Kidney (tissue), 14 donors: ENCODE measurements around the gene AMMECR1L. TPM values are rescaled to one million over a fixed set of nuclear protein-coding genes. Genes with fewer than 3 reads are reported as not detected.
"Not testable (repeated sequence)": the region's sequence is repeated elsewhere in the genome, so short reads cannot be mapped to it uniquely, and the experiment has no call there.

Experiments used
- DNase-seq, 5 donors: peaks; one replicate each; pipeline ENCODE4 v3.0.0-alpha.2; 2013 to 2020
- FAIRE-seq: peaks from 2 replicates; lab custom pipeline; 2012; peaks lifted over from hg19 to GRCh38; lab: Jason Lieb, UNC
- H3K27ac ChIP-seq, 2 donors: one replicate each; pipeline ENCODE4 v1.7.0; 2013; ENCODE audit warnings: low read depth in 2 of 2, low read length in 2 of 2, inconsistent platforms in 1 of 2
- H3K27me3 ChIP-seq: one replicate; pipeline ENCODE4 v1.7.1; 2013; ENCODE audit warnings: low read length, inconsistent platforms; ENCODE audit not compliant: control insufficient read depth, insufficient read depth
- H3K36me3 ChIP-seq, 3 donors: one replicate each; pipeline versions ENCODE4 v1.7.0 to v1.7.1; 2013; ENCODE audit warnings: low read length in 3 of 3, control low read depth in 1 of 3, inconsistent platforms in 1 of 3; ENCODE audit not compliant: insufficient read depth in 3 of 3, control insufficient read depth in 2 of 3
- H3K4me1 ChIP-seq, 3 donors: one replicate each; pipeline versions ENCODE4 v1.7.0 to v1.7.1; 2013; ENCODE audit warnings: low read length in 3 of 3, inconsistent platforms in 1 of 3, low read depth in 1 of 3; ENCODE audit not compliant: control insufficient read depth in 2 of 3, insufficient read depth in 2 of 3
- H3K4me3 ChIP-seq, 3 donors: one replicate each; pipeline versions ENCODE4 v1.7.0 to v1.8.1; 2013; ENCODE audit warnings: low read length in 3 of 3, control low read depth in 1 of 3, inconsistent platforms in 1 of 3
- H3K9ac ChIP-seq, 3 donors: one replicate each; pipeline versions ENCODE4 v1.7.0 to v1.7.1; 2013; ENCODE audit warnings: low read length in 3 of 3, control low read depth in 1 of 3, inconsistent platforms in 1 of 3
- H3K9me3 ChIP-seq, 3 donors: one replicate each; pipeline versions ENCODE4 v1.7.0 to v1.7.1; 2013; ENCODE audit warnings: low read length in 3 of 3, control low read depth in 1 of 3, inconsistent platforms in 1 of 3; ENCODE audit not compliant: control insufficient read depth in 2 of 3, insufficient read depth in 1 of 3
- CTCF ChIP-seq: IDR thresholded peaks from 3 replicates; pipeline ENCODE4 v1.5.1; 2012; ENCODE audit warnings: mild to moderate bottlenecking, moderate library complexity, borderline replicate concordance; ENCODE audit not compliant: insufficient read depth; ENCODE audit errors: extremely low read depth
- intact Hi-C: fragments of 100-400 bp; cut with DNase I; formaldehyde crosslinking; loops from one replicate; pipeline ENCODE4 v1.11.1; 2022
- polyA plus RNA-seq: library from polyadenylated mRNA; stranded (reverse); fragments of 350-450 nt; fragmentation: Illumina TruSeq; extraction: RNeasy Lipid Tissue Mini Kit (QIAGEN cat#74804); gene quantifications from one replicate; pipeline ENCODE4 v1.2.3, GENCODE V29; 2014; ENCODE audit warnings: low read depth, low replicate concordance; ENCODE audit not compliant: insufficient read depth
- total RNA-seq: library from RNA; stranded (reverse); fragmentation: NEBNext Ultra II Directional; extraction: Animal tissue kit (Norgen Biotek cat#: 25700); gene quantifications from one replicate; pipeline ENCODE4 v1.2.1, GENCODE V29; 2021
- donor health status: control.
- donor health status: control.
- donor health status: control.
- donor health status: control.
- donor health status: control.
- donor health status: DM: yes; HTN: yes; CAD: no.
- donor health status: Normal renal cell carcinoma (clear cell type).

The AMMECR1L gene
- total and polyA plus RNA-seq, 2 donors from 2014 or later = 6.3 to 16.4 TPM

GRCh38 chr2:127911737-127912136 lies 26.0 kb upstream of the AMMECR1L start:
- Histone ChIP-seq H3K27me3 (no peaks in the 10 kb centered on the region), H3K9me3 (no peaks in the 10 kb centered on the region), H3K36me3 (no peaks in the 10 kb centered on the region), H3K9ac (no peak overlapping the region), H3K4me1 (no peaks in the 10 kb centered on the region), H3K27ac (no peak overlapping the region), H3K4me3 (no peak overlapping the region)
- DNase-seq = no peak
- no peak for TF ChIP-seq CTCF
- intact Hi-C loops = no loop called here
- no peak for FAIRE-seq

GRCh38 chr2:127910415-127910814 lies 24.7 kb upstream of the AMMECR1L start:
- Histone ChIP-seq H3K27ac (no peak overlapping the region), H3K9me3 (no peaks in the 10 kb centered on the region), H3K4me1 (no peaks in the 10 kb centered on the region), H3K9ac (no peak overlapping the region), H3K27me3 (no peaks in the 10 kb centered on the region), H3K36me3 (no peaks in the 10 kb centered on the region), H3K4me3 (no peak overlapping the region)
- intact Hi-C loops = no loop called here
- FAIRE-seq = no peak
- no peak for TF ChIP-seq CTCF
- DNase-seq = no peak

GRCh38 chr2:127909019-127909418 lies 23.3 kb upstream of the AMMECR1L start:
- intact Hi-C loops = no loop called here

GRCh38 chr2:127907733-127908400 lies 22.1 kb upstream of the AMMECR1L start:
- H3K9me3 ChIP-seq, H3K9ac ChIP-seq, H3K4me1 ChIP-seq, H3K4me3 ChIP-seq, H3K36me3 ChIP-seq, DNase-seq, FAIRE-seq, H3K27me3 ChIP-seq, intact Hi-C loops, H3K27ac ChIP-seq: not testable (repeated sequence)

More at GRCh38 chr2:127909019-127909418, 23.3 kb upstream of the AMMECR1L start:
- Histone ChIP-seq H3K4me3 (no peak overlapping the region), H3K27ac (no peak overlapping the region), H3K4me1 (no peaks in the 10 kb centered on the region), H3K36me3 (no peaks in the 10 kb centered on the region), H3K9ac (no peak overlapping the region), H3K27me3 (no peaks in the 10 kb centered on the region), H3K9me3 (no peaks in the 10 kb centered on the region)
- FAIRE-seq (no peak), DNase-seq (no peak)
- TF ChIP-seq CTCF = no peak
